NCI-H446 treated with DMSO at 0.1 percent for 48 hours (cell line): ENCODE data around the gene UGGT1.
A peak's percentile ranks its signal among the peaks of the same experiment; 100 is the strongest.

Experiments used
- DNase-seq: peaks from one replicate; lab custom pipeline; 2025; lab: John Stamatoyannopoulos, UW

UGGT1 gene, protein sequence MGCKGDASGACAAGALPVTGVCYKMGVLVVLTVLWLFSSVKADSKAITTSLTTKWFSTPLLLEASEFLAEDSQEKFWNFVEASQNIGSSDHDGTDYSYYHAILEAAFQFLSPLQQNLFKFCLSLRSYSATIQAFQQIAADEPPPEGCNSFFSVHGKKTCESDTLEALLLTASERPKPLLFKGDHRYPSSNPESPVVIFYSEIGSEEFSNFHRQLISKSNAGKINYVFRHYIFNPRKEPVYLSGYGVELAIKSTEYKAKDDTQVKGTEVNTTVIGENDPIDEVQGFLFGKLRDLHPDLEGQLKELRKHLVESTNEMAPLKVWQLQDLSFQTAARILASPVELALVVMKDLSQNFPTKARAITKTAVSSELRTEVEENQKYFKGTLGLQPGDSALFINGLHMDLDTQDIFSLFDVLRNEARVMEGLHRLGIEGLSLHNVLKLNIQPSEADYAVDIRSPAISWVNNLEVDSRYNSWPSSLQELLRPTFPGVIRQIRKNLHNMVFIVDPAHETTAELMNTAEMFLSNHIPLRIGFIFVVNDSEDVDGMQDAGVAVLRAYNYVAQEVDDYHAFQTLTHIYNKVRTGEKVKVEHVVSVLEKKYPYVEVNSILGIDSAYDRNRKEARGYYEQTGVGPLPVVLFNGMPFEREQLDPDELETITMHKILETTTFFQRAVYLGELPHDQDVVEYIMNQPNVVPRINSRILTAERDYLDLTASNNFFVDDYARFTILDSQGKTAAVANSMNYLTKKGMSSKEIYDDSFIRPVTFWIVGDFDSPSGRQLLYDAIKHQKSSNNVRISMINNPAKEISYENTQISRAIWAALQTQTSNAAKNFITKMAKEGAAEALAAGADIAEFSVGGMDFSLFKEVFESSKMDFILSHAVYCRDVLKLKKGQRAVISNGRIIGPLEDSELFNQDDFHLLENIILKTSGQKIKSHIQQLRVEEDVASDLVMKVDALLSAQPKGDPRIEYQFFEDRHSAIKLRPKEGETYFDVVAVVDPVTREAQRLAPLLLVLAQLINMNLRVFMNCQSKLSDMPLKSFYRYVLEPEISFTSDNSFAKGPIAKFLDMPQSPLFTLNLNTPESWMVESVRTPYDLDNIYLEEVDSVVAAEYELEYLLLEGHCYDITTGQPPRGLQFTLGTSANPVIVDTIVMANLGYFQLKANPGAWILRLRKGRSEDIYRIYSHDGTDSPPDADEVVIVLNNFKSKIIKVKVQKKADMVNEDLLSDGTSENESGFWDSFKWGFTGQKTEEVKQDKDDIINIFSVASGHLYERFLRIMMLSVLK (N-terminal part only)

DNA sequence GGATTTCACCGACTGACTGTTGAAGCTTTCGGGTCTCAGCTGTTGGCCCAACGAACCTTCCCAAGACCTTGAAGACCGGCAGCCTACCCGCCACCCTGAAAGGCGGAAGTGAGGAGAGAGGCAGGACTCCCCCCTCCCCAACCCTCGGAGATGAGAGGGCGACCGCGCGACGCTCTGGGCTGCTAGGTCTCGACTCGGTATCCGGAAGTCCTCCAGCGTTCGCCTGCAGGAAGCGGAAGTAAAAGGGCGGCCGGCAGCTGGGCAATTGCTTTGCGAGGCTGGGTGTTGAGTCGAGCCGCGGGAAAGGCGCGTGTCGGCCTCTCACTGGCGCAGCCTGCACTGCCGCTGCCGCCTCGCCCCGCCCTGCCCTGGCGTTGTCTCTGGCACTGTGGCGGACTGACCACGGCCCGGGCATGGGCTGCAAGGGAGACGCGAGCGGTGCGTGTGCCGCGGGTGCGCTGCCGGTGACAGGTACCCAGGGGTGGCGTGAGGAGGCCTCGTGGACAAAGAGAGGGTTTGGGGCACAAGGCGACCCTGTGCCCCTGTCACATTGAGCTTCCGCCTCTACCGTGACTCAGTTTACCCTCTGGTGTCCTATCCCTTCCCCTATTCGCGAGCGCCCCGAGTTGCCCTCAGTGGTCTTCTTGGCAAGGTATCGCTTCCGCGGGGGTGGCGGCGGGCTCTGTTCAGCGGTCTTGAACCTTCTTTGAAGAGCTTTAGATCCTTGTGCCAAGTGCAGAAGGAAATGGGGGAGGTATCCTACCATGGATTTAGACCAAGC, at the start of gene UGGT1:
Gene UGGT1, plus strand, starts transcription at position 256 of the 781 bp plus-strand sequence. Its CDS starts 158 bp downstream, at position 414.
- peak; percentile 92 for DNase-seq

DNA sequence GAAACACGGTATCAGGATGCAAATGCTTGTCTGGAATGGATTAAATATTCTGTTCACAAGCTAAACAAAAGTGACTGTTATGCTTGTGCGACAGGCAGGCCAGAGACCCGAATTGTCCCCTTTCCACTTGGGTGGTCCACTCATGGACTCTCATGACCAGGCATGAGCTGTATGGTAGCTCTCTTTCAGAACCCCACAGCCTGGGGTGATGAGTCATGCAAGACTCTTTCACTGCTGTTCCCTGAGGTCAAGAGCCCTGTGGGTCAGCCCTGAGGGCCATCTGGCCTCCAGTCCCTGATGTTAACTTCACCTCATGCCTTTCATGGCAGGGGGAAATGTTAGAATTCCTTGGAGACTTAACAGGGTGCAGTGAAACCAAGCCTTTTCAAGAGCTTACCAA, 49.4 kb upstream of the UGGT1 start:
- no peak for DNase-seq

DNA sequence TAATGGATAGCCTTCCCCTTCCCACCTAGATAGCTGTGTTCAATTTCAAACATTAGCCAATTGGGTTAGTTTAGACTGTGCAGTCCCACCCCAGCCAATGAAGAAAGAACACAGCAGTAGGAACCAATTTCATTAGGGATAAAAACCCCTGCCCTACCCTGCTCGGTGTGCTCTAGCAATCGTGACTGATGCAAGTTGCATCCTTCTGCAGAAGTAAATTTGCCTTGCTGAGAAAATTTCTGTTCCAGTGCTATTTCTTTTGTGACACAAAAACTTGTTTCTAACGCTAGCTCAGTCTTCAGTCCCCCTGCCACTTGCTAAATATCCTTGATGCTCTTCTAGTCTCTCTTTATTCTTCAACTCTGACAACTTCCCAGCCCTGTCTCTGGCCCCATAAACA, 48.0 kb upstream of the UGGT1 start:
- DNase-seq: no peak

DNA sequence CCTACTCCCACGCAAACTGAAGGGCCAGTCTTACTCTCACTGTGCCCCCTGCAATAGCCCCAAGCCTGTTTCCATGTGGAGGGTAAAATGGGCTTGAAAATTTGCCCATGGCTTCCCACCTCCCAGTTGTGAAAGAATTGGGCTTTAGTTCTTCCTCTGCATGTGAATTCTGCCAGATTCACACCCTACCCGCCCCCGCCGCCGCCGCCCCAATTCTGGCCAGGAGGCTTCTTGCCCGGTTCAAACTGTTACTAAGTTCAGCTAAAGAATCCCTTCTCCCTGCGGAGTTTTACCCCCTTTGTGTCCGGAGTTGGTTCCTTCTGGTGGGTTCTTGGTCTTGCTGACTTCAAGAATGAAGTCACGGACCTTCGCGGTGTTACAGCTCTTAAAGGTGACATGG, 37.7 kb upstream of the UGGT1 start:
- DNase-seq: no peak

DNA sequence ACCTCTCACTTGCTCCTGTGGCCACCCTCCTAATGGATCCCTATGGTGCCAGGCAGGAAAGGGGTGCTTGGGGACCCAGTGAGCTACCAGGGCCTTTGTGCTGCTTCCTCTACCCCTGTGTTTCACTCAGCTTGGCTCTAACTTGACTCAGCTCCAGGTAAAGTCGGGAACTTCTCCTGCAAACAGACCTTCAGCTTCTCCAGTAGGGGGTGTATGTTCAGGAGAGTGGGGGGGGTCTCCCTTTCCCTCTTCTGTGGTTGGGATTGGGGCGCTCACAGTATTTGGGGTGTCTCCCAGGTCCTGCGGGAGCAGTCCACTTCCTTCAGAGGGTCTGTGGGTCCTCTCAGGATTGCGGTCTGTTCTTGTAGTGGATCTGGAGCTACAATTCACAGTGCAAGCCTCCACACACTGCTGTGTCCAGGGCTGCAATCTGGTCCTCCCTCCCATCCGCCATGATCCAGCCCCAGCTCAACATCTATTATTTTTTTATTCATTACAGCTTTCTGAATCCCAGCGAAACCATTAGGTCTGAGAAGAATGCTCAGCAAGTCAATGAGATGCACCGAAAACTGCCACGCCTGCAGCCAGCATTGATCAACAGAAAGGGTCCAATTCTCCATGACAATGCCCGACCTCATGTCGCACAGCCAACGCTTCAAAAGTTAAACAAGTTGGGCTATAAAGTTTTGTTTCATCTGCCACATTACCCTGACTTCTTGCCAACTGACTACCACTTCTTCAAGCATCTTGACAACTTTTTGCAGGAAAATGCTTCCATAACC, 36.7 kb upstream of the UGGT1 start:
- no peak for DNase-seq

DNA sequence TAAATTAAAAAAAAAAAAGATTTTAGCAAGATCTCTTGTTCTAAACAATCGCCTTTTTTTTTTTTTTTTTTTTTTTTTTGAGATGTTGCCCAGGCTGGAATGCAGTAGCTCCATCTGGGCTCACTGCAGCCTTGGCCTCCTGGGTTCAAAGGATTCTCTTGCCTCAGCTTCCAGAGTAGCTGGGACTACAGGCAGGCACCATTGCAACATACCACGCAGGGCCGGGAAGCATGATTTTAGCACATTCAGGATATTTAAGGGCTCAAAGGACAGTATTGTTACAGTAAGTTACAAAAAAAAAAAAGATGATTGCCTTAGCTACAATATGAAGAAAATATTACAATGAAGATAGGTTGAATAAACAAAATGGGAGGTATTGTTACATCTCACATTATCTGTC, 33.7 kb upstream of the UGGT1 start:
- no peak for DNase-seq

DNA sequence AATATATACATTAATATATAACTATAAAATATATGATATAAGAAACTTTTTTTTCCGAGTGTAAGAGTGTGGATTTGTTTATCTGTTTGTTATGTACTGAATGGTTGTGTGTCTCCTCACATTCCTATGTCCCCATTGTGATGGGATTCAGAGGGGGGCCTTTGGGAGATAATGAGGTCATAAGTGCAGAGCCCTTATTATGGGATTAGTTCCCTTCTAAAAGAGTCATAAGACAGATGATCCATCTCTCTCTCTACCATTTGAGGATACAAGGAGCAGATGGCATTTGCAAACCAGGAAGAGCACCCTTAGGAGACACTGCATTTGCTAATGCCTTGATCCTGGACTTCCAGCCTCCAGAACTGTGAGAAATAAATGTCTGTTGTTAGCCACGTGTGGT, 32.9 kb upstream of the UGGT1 start:
- no peak for DNase-seq

DNA sequence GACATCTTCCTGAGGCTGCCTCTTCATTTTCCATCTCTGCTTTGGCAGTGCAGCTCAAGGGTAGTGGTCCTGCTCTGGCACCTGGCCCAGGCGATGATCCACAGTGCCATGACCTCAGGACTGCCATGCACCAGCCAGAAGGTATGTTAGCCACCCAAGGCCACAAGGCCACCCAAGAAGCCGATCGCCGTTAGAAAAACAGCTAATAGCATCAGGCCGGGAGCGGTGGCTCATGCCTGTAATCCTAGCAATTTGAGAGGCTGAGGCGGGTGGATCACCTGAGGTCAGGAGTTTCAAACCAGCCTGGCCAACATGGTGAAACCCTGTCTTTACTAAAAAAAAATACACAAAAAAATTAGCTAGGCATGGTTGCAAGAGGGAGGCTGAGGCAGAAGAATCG, 28.4 kb upstream of the UGGT1 start:
- no peak for DNase-seq

DNA sequence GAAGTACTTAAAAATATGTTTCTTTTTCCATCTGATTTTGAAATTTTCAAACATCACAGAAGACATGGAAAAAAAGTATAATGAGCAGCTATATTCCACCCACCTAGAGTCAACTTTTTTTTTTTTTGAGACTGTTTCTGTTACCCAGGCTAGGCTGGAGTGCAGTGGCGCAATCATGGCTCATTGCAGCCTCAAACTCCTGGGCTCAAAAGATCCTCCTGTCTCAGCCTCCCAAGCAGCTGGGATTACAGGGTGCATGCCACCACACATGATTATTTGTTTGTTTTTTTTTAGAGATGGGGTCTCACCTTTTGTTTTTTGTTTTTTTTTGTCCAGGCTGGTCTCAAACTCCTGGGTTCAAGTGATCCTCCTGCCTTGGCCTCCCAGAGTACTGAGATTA, 26.6 kb upstream of the UGGT1 start:
- no peak for DNase-seq

DNA sequence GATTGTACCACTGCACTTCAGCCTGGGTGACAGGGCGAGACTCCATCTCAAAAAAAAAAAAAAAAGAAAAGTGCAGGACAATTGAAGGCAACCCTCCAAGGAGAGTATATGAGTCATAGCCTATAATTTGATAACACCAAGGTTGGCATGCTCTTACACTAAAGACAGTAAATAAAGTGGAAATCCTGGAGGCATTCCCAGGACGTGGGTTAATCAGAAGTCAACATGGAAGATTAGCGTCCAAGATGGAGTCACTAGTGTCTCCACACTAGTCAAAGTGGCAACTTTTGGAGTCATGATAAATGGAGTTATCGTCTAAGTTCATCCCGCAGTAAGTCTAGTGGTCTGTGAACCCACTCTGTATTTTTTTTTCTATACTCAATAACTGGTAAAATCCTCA, 21.2 kb upstream of the UGGT1 start:
- no peak for DNase-seq

DNA sequence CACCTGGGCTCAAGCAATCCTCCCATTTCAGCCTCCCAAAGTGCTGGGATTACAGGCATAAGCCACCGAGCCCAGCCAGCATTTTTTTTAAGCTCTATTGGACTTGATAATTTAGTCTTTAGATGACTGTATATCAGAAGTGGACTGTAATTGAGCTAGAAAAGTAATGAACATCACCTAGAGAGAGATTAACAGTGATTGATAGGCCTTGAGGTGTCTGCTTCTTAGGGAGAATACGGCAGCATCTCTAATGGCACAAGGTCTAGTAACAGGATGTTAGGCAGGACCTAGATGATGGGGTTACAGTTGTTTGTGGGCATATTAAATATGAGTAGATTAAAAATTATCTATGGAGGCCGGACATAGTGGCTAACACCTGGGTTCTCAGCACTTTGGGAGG, 17.7 kb upstream of the UGGT1 start:
- DNase-seq: no peak

DNA sequence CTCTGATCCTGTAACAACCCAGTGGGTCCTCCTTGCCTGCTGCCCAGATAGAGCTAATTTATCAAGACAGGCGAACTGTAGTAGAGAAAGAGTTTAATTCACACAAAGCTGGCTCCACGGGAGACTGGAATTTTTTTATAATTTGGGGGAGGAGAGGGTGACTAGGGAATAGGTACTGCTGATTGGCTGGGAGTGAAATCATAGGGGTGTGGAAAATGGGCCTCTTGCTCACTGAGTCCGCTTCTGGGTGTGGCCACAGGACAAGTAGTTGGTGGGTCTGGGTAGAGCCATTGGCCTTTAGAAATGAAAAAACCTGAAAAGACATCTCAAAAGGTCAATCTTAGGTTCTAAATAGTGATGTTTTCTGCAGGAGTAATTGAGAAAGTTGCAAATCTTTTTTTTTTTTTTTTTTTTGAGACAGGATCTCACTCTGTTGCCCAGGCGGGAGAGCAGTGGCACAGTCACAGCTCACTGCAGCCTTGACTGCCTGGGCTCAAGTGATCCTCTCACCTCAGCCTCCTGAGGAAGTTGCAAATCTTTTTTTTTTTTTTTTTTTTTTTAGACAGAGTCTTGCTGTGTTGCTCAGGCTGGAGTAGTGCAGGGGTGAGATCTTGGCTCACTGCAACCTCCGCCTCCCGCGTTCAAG, 14.4 kb upstream of the UGGT1 start:
- DNase-seq: no peak

DNA sequence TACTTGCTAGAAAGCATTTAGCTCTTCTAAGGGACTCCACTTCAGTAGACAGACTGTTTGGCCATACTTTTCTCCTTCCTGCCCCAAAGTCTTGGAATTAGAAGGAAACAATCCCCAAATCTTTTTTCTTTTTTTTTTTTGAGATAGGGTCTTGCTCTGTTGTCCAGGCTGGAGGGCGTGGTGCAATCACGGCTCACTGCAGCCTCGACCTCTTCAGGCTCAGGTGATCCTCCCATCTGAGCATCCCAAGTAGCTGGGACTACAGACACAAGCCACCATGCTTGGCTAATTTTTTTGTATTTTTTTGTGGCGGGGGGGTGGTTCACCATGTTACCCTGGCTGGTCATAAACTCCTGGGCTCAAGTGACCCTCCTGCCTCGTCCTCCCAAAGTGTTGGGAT, 6.2 kb upstream of the UGGT1 start:
- no peak for DNase-seq

DNA sequence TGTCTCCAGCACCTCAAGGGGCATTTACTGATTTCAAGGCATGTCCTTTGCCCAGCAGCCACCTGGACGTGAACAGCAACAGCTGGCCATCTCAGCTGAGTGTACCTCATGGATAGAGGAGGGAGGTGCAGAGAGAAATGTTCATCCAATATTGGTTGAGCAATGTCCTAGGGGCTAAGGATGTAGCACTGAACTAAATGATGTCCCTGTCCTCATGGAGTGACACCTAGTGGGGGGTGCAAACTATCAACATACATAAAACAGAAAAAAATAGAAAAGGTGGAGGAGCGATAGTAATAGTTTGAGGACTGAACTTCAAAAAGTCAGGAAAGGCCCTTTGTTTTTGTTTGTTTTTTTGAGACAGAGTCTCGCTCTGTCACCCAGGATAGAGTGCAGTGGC, 4.8 kb upstream of the UGGT1 start:
- no peak for DNase-seq

DNA sequence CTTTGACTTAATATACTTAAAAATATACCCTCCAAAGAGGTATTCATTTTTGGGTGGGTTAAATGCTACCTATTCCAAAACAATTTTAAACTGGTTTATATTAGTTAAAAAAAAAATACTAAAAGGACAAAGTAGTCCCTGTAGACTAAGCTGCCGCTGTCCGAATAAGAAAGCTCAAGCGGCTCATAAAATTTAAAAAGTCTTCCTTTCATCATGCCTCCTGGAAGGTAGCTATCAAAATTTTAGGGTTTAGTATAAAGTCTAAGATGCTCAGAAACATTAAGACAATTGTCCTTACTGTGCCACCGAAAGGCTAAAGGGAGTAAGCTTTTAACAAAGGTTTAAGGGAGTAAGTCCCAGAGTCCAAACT, 440 bp upstream of the UGGT1 start:
- no peak for DNase-seq

DNA sequence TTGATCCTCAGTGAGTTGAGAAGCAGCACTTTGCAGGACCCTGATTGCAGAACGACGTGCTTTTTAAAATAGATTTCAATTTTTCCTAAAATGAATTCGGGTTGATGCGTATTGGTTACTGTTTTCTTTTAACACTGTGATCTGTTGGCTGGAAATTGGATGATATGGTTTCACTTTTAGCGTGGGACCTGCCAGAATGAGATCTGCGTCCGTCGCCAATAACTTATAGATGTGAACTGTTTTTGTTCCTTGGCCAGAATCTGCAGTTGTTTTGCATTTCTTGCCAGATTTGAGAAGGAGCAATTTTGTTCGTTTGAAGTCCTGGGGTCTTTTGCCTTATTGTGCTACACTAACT, 703 bp downstream of the UGGT1 start:
- no peak for DNase-seq

DNA sequence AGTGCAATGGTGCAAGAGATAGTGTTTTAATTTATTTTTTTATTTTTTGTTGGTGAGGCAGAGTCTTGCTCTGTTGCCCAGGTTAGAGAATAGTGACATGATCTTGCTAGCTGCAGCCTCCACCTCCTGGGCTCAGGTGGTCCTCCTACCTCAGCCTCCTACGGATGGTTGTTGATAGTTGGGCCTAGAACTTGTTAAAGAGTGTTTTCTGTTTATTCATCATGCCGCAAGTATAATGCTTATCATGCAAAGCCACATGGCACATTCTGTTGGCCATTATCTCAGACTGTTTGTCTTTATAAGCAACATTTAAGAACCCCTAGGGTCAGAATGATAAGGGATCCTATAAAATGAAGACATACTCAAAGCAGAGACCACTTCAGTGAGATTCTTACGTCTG, 1.7 kb downstream of the UGGT1 start:
- no peak for DNase-seq

DNA sequence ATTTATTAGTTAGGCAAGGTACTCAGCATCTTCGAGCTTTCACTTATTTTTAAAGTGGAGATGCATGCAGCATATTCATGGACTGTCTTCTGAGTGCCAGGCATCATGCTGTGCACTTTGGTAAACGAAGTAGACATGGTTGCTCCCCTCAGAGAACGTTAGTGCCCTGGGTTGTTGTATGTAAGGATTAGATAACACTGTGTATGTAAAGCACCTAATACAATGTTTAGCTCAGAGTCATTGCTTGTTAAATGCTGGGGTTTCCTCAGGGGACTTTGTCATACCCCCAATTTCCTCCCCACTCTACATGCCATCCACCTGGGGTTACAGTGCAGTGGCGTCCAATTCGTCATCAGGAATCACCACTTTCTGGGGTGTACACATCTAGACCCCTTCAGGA, 2.8 kb downstream of the UGGT1 start:
- no peak for DNase-seq

DNA sequence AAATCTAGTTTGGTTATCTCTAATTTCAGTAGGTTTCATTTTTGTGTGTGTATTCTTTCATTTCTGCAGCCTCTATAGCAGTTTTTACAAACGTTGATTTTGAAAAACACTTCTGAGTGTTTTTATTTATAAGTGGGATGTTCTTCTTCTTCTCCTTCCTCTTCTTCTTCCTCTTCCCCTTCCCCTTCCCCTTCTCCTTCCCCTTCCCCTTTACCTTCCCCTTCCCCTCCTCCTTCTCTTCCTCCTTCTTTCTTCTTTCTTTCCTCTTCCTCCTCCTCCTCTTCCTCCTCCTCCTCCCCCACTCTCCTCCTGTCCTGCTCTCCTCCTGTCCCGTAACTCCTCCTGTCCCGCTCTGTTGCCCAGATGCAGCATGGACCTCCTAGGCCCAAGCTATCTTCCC, 4.2 kb downstream of the UGGT1 start:
- DNase-seq: no peak

DNA sequence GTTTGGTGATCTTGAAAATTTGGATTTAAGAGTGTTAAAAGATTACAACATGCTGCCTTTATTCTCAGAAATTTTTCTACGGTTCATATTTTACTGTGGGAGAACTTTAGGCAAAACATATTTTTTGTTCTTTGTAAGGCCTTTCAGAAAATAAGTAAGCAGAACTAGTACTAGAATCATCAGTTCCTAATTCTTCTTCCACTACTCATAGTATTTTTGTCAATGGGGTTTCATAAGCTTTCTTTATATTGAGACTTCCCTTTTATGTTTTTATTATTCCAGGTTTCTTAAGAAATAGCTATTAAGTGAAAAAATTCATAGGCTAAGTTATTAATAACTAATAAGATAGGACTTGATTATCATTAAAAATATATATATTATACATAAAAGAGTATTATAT, 12.4 kb downstream of the UGGT1 start:
- DNase-seq: no peak

DNA sequence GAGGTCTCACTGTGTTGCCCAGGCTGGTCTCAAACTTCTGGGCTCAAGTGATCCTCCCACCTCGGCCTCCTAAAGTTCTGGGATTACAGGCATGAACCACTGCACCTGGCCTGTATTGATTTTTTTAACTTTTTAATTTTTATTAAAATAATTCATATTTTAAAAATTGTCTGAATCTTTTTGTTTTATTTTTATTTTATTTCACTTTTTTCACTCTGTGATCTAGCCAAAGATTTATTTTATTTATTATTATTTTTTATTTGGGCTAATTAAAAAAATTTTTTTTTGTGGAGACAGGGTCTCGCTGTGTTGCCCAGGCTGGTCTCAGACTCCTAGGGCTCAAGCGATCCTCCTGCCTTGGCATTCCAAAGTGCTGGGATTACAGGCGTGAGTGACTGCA, 14.1 kb downstream of the UGGT1 start:
- DNase-seq: no peak
